Mucosa of descending colon (tissue), 3 donors: ENCODE data around the gene MCHR1. TPM values are rescaled to one million over a fixed set of nuclear protein-coding genes. Genes with fewer than 3 reads are reported as not detected.

Source experiments
- ATAC-seq: fragments of 200-7000 bp; cut with Tn5 transposase; one replicate; pipeline ENCODE4 v1.9.1; 2020; ENCODE audit warnings: mild to moderate bottlenecking, moderate library complexity
- DNase-seq, 3 donors: peaks; one replicate each; pipeline ENCODE4 v3.0.0-alpha.2; 2020
- H3K36me3 ChIP-seq: fragments of 200-600 bp; one replicate; pipeline ENCODE4 v1.8.0; 2021; ENCODE audit warnings: low read depth, mild to moderate bottlenecking
- H3K4me1 ChIP-seq: fragments of 200-600 bp; one replicate; pipeline ENCODE4 v1.8.0; 2021; ENCODE audit warnings: low read depth, mild to moderate bottlenecking
- H3K4me3 ChIP-seq: fragments of 200-600 bp; one replicate; pipeline ENCODE4 v1.8.0; 2021; ENCODE audit warnings: mild to moderate bottlenecking
- H3K9me3 ChIP-seq: fragments of 200-600 bp; one replicate; pipeline ENCODE4 v1.8.0; 2021; ENCODE audit warnings: mild to moderate bottlenecking
- CTCF ChIP-seq: fragments of 200-600 bp; IDR thresholded peaks from one replicate; pipeline ENCODE4 v1.8.0; 2022; ENCODE audit warnings: antibody characterized with exemption, mild to moderate bottlenecking
- intact Hi-C, 2 donors: fragments of 100-400 bp; cut with DNase I in 1 of 2; cut with micrococcal nuclease in 1 of 2; formaldehyde crosslinking; loops; one replicate each; pipeline versions ENCODE4 v1.11.0 to v1.11.1; 2022; cut with DNase I, micrococcal nuclease
- total RNA-seq, 3 donors: library from RNA; stranded (reverse); fragmentation: NEBNext Ultra II Directional in 2 of 3; extraction: Animal tissue kit (Norgen Biotek cat#: 25700) in 2 of 3; gene quantifications; one replicate each; pipeline versions ENCODE4 v1.2.1 to v1.2.4, GENCODE V29; 2021 to 2023
- donor health status: DM: no; HTN: no; CAD: no; lungs with moderate emphysema.
- donor health status: DM: no; HTN: no; CAD: no.
- donor health status: DM: no; HTN: yes; CAD: no.

MCHR1 gene
- total RNA-seq, 3 donors from 2014 or later, result 0.41 TPM; not detected in 2

- TF ChIP-seq CTCF, result no peak
- intact Hi-C loops, result no loop called here
Observed at GRCh38 chr22:40727964-40728615, 48.8 kb downstream of the MCHR1 start.

GRCh38 chr22:40728731-40729189 lies 49.5 kb downstream of the MCHR1 start:
- H3K4me1 ChIP-seq, result peaks cover 7% of the 10 kb centered on the region
- ATAC-seq, result no peak
- no peaks in the 10 kb centered on the region for H3K9me3 ChIP-seq
- intact Hi-C loops, result no loop called here
- TF ChIP-seq CTCF, result no peak
- peak; percentile 39 to 67 (median 44) for DNase-seq
- no peak overlapping the region for H3K4me3 ChIP-seq
- no peaks in the 10 kb centered on the region for H3K36me3 ChIP-seq

More at GRCh38 chr22:40727964-40728615, 48.8 kb downstream of the MCHR1 start:
- Histone ChIP-seq H3K4me3 (no peak overlapping the region), H3K9me3 (no peaks in the 10 kb centered on the region), H3K4me1 (peaks cover 7% of the 10 kb centered on the region), H3K36me3 (no peaks in the 10 kb centered on the region)
- DNase-seq (no peak), ATAC-seq (no peak)

GRCh38 chr22:40729284-40729683 lies 50.0 kb downstream of the MCHR1 start:
- DNase-seq (no peak), ATAC-seq (no peak)
- no peaks in the 10 kb centered on the region for H3K9me3 ChIP-seq
- H3K36me3 ChIP-seq, result no peaks in the 10 kb centered on the region
- peaks cover 7% of the 10 kb centered on the region for H3K4me1 ChIP-seq
- TF ChIP-seq CTCF, result no peak
- H3K4me3 ChIP-seq, result no peak overlapping the region
- intact Hi-C loops, result no loop called here

Other genes with a start within 250 kb of the MCHR1 start
- 10 to 100 TPM; 32.4 to 45.3 (median 35.0) TPM for gene MRTFA, start 42.8 kb upstream of the MCHR1 start, total RNA-seq
- 10 to 100 TPM in 2 of 3 donors, 1 to 10 TPM in 1; 8.7 to 12.1 (median 11.9) TPM for gene SLC25A17, start 139.9 kb downstream of the MCHR1 start, total RNA-seq
- gene ST13, start 177.2 kb downstream of the MCHR1 start, total RNA-seq, result 100 to 1,000 TPM; 151 to 278 (median 151) TPM
- 10 to 100 TPM in 2 of 3 donors, 1 to 10 TPM in 1; 9.8 to 21.7 (median 14.6) TPM for gene XPNPEP3, start 177.7 kb downstream of the MCHR1 start, total RNA-seq
- under 1 TPM; 0.14 to 0.90 (median 0.25) TPM for gene DNAJB7, start 182.6 kb downstream of the MCHR1 start, total RNA-seq